ENCODE measurements around the gene ANKRD10. TPM values are rescaled to one million over a fixed set of nuclear protein-coding genes. Genes with fewer than 3 reads are reported as not detected.

ANKRD10 gene
- total RNA-seq, 4 donors from 2014 or later, result 19.3 to 62.9 (median 29.4) TPM

- Histone ChIP-seq H3K27me3 (no peaks in the 10 kb centered on the region), H3K36me3 (no peaks in the 10 kb centered on the region), H3K27ac (no peak overlapping the region), H3K4me3 (no peak overlapping the region), H3K4me1 (no peaks in the 10 kb centered on the region), H3K9me3 (no peaks in the 10 kb centered on the region)
- intact Hi-C loops (cut with DNase I), result loop anchor here (10.0 kb wide), 1 partner anchor 102 kb away; no protein-coding TSS in a partner anchor
- DNase-seq, result no peak
- 47 to 66% methylated on average over 3 to 4 of the region's 4 CpGs for WGBS, 2 donors
- TF ChIP-seq, protein P1, sequence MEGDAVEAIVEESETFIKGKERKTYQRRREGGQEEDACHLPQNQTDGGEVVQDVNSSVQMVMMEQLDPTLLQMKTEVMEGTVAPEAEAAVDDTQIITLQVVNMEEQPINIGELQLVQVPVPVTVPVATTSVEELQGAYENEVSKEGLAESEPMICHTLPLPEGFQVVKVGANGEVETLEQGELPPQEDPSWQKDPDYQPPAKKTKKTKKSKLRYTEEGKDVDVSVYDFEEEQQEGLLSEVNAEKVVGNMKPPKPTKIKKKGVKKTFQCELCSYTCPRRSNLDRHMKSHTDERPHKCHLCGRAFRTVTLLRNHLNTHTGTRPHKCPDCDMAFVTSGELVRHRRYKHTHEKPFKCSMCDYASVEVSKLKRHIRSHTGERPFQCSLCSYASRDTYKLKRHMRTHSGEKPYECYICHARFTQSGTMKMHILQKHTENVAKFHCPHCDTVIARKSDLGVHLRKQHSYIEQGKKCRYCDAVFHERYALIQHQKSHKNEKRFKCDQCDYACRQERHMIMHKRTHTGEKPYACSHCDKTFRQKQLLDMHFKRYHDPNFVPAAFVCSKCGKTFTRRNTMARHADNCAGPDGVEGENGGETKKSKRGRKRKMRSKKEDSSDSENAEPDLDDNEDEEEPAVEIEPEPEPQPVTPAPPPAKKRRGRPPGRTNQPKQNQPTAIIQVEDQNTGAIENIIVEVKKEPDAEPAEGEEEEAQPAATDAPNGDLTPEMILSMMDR (IDR thresholded peaks at IDR 0.05), result no peak
- TF ChIP-seq POLR2A (IDR thresholded peaks at IDR 0.05), result no peak
Observed at GRCh38 chr13:110942248-110942981, 27.5 kb upstream of the ANKRD10 start.

DNA sequence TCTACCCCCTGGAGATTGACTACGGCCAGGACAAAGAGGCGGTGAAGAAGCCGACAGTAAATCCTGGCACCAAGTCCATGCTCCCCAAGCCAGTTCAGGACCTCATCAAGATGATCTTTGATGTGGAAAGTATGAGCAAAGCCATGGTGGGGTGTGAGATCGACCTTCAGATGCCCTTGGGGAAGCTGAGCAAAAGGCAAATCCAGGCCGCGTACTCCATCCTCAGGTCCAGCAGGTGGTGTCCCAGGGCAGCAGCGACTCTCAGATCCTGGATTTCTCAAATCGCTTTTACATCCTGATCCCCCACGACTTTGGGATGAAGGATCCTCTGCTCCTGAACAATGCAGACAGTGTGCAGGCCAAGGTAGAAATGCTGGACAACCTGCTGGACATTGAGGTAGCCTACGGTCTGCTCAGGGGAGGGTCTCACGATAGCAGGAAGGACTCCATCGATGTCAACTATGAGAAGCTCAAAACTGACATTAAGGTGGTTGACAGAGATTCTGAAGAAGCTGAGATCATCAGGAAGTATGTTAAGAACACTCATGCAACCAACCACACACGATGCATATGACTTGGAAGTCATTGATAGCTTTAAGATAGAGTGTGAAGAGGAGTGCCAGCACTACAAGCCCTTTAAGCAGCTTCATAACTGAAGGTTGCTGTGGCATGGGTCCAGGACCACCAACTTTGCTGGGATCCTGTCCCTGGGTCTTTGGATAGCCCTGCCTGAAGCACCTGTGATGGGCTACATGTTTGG, 24.0 kb upstream of the ANKRD10 start:
- H3K4me1 ChIP-seq, result no peaks in the 10 kb centered on the region
- 79 to 85% methylated on average over 8 to 12 of the region's 13 CpGs for WGBS, 2 donors

GRCh38 chr13:110937511-110938285, 22.8 kb upstream of the ANKRD10 start:
- no peaks in the 10 kb centered on the region for H3K4me1 ChIP-seq
- H3K9me3 ChIP-seq, result peaks cover 0 to 17% (median 15%) of the 10 kb centered on the region in 3 donors
- H3K4me3 ChIP-seq, result no peak overlapping the region
- TF ChIP-seq, protein P1 (IDR thresholded peaks at IDR 0.05), result no peak
- TF ChIP-seq POLR2A (IDR thresholded peaks at IDR 0.05), result no peak
- no peaks in the 10 kb centered on the region for H3K36me3 ChIP-seq
- intact Hi-C loops (cut with DNase I), result no loop called here
- DNase-seq, result no peak
- 89 to 94% methylated on average over 16 to 18 of the region's 23 CpGs for WGBS, 2 donors
- no peak overlapping the region for H3K27ac ChIP-seq
- no peaks in the 10 kb centered on the region for H3K27me3 ChIP-seq

More for the DNA sequence above, 24.0 kb upstream of the ANKRD10 start:
- no peaks in the 10 kb centered on the region for H3K36me3 ChIP-seq
- no peak overlapping the region for H3K4me3 ChIP-seq
- DNase-seq, result no peak
- TF ChIP-seq POLR2A (IDR thresholded peaks at IDR 0.05), result no peak
- TF ChIP-seq, protein P1 (IDR thresholded peaks at IDR 0.05), result no peak
- no peak overlapping the region for H3K27ac ChIP-seq
- no peaks in the 10 kb centered on the region for H3K27me3 ChIP-seq
- H3K9me3 ChIP-seq, result peaks cover 0 to 5% (median 3%) of the 10 kb centered on the region in 3 donors
- intact Hi-C loops (cut with DNase I), result no loop called here

- intact Hi-C loops (cut with DNase I), result no loop called here
- no peak for DNase-seq
Observed at GRCh38 chr13:110936519-110936918, 21.6 kb upstream of the ANKRD10 start.

More at GRCh38 chr13:110936519-110936918, 21.6 kb upstream of the ANKRD10 start:
- no peak for TF ChIP-seq POLR2A (IDR thresholded peaks at IDR 0.05)
- TF ChIP-seq, protein P1 (IDR thresholded peaks at IDR 0.05), result no peak
- Histone ChIP-seq H3K9me3 (peaks cover 0 to 20% (median 17%) of the 10 kb centered on the region in 3 donors), H3K4me1 (no peaks in the 10 kb centered on the region), H3K27ac (no peak overlapping the region), H3K27me3 (peaks cover 0 to 9% (median 0%) of the 10 kb centered on the region in 4 donors), H3K36me3 (no peaks in the 10 kb centered on the region), H3K4me3 (no peak overlapping the region)
- 91 to 93% methylated on average over 20 to 21 of the region's 23 CpGs for WGBS, 2 donors
